Urothelium cell line (cell line): ENCODE results near the gene PDGFC.

ENCODE experiments used
- DNase-seq: peaks from one replicate; pipeline ENCODE4 v3.0.0; 2011; ENCODE audit warnings: low spot score, mixed read lengths
- FAIRE-seq: peaks from 2 replicates; lab custom pipeline; 2011; peaks lifted over from hg19 to GRCh38; lab: Jason Lieb, UNC

PDGFC gene

GRCh38 chr4:156838761-156839160 is 132.8 kb downstream of the PDGFC start:
- no peak for DNase-seq
- no peak for FAIRE-seq

- DNase-seq (no peak), FAIRE-seq (no peak)
Measured at GRCh38 chr4:156837625-156838345, 133.8 kb downstream of the PDGFC start.

- no peak for FAIRE-seq
Measured at GRCh38 chr4:156832886-156833285, 138.7 kb downstream of the PDGFC start.

DNA sequence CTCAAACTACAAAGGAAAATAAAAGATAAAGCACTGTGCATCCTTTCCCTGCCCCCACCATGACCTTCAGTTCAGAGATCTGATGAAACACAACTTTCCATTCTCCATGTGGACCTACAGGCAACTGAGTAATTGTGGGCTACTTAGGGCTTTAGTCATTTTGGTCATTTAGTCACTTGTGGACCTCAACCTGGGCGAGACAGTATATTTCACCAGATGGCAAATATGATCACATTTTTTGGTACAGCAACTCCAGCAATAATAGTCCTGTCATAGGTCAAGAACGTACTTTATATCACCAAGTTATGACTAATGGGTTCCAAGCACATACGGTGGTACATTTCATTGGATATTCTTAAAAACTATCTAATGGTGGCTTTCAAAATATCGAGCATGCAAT is 141.2 kb downstream of the PDGFC start:
- FAIRE-seq (no peak), DNase-seq (no peak)

More at GRCh38 chr4:156832886-156833285, 138.7 kb downstream of the PDGFC start:
- DNase-seq = no peak

- no peak for FAIRE-seq
- DNase-seq = no peak
Measured at GRCh38 chr4:156829201-156829873, 142.3 kb downstream of the PDGFC start.

DNA sequence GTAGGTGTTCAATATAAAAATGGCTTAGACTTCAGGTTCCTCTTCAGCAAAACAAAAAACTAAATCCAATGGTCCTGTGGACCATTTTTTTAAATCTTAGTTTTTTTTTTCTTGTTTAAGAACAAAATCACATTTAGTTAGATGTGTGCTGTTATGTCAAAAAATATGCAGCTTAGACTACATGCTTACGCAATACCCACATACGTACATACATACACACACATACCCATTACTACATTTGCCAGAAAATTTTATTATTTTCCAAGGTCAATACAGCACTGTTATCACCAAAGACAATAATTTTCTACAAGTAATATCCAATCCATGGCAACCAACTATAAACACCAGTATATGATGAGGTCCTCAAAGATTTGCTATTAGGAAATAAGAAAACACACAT is 144.1 kb downstream of the PDGFC start:
- no peak for FAIRE-seq
- no peak for DNase-seq

DNA sequence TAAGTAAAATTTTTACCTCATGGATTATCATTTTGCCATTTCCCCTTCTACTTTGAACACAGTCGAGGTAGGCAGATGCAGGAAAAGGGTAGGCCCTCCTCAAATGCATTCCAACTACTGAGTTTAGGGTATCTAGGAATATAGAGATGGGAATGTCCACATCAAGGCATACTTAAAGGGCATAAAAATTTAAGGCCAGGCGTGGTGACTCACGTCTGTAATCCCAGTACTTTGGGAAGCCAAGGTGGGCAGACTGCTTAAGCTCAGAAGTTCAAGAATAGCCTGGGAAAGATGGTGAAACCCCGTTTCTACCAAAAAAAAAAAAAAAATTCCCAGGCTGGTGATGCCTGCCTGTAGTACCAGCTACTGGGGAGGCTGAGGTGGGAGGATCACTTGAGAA is 146.5 kb downstream of the PDGFC start:
- FAIRE-seq (no peak), DNase-seq (no peak)

GRCh38 chr4:156824451-156825060 is 147.0 kb downstream of the PDGFC start:
- FAIRE-seq (no peak), DNase-seq (no peak)

DNA sequence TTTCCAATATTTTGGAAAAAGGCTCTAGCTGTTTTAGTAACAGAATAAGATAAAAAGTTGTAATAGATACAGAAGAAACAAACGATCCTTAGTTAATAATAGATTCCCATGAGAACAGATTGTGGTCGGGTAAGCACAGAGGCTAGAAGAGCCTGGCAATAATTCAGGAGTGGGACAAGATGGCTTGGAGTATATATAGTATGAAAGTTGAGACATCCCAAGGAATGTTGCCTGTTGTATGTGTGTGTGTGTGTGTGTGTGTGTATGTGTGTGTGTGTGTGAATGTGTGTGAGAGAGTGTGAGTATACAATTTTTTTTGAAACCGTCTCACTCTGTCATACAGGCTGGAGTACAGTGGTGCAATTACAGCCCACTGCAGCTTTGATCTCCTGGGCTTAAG is 150.7 kb downstream of the PDGFC start:
- no peak for FAIRE-seq
- no peak for DNase-seq

- DNase-seq (no peak), FAIRE-seq (no peak)
Measured at GRCh38 chr4:156816360-156816755, 155.2 kb downstream of the PDGFC start.

DNA sequence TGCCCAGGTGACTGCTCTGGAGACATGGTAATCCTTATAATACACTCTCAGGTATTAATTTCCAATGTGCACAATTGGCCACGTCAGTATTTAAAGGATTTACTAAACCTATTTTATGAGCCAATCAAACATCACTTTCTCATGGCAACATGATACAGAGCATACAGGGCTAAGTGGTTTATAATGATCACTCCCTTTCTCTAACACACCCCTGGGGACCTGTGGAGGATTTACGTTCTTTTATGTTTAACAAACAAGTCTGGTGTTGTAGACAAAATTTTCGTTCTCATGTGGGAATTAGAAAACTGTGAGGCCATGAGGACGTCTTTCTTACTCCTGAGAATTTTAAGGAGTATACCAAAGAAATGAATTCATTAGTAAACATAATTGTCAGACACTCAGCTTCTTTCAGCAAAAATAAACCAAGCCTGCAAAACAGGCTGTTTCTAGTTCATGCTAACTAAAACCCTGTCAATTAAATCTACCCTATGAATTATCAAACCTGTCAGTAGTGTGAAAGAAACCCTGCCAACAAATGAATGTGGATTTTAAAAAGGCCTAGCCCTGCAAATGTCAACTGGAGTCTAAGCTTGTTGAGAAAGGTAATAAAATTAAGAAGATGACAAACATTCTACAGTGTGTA is 155.8 kb downstream of the PDGFC start:
- DNase-seq (no peak), FAIRE-seq (no peak)

DNA sequence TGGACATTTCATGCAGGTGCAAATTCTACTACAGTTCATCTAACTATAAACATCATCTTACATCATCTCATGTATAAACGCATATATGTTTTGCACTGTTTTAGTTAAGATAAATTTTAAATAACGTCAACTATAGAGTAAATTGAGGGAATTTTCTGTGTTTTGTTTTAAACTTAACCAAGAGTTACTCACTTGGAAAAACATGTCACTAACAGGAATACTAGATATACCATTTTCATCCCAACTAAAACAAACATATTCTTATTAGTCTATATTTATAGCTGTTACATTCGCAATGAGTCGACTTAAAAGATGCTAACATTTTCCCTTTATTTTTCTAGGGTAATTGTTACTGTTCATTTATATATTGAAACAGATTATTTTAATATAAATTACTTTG is 159.6 kb downstream of the PDGFC start:
- DNase-seq (no peak), FAIRE-seq (no peak)

GRCh38 chr4:156811286-156811685 is 160.3 kb downstream of the PDGFC start:
- FAIRE-seq (no peak), DNase-seq (no peak)

- DNase-seq (no peak), FAIRE-seq (no peak)
Measured at GRCh38 chr4:156805696-156806095, 165.9 kb downstream of the PDGFC start.

GRCh38 chr4:156803056-156803455 is 168.5 kb downstream of the PDGFC start:
- no peak for DNase-seq
- no peak for FAIRE-seq

DNA sequence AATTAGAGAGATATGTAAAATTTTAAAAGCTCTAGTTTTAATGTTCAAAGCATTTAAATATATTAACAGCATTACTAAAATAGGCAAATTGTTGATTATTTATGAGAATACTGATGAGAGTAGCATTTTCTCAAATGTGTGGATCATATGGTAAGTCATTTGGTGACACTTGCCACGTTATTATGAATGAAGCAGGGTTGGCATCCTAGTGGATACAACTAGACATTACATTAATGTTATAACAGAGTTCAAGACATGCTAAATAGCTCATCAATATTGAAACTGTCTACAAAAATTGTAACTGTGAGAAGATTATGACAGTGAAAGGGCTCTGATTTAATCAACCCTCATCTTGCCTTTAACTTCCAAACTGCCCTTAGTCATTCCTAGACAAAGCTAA is 171.1 kb downstream of the PDGFC start:
- FAIRE-seq (no peak), DNase-seq (no peak)

DNA sequence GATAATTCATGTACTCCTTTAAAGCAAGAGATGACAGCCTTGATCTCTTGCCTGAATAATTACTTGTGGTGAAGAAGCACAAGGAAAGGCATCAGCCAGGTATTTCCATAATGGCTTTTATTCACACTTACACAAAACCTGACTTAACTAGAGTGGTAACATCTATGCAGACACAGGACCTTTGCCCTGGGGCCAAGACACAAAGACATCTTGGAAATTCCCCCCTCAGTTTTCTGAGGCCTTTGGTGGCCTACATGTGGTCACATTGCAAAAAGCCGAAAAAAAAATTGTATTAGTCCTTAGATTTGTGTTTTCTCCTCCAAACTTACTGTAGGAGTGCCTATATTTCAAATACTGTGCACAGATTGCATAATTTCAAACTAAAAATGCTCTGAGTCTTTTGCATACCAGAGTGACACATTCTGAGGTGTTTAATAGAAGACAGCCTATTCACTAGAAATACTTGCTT is 172.4 kb downstream of the PDGFC start:
- DNase-seq (no peak), FAIRE-seq (no peak)

GRCh38 chr4:156798438-156798837 is 173.2 kb downstream of the PDGFC start:
- DNase-seq = no peak
- FAIRE-seq = no peak

DNA sequence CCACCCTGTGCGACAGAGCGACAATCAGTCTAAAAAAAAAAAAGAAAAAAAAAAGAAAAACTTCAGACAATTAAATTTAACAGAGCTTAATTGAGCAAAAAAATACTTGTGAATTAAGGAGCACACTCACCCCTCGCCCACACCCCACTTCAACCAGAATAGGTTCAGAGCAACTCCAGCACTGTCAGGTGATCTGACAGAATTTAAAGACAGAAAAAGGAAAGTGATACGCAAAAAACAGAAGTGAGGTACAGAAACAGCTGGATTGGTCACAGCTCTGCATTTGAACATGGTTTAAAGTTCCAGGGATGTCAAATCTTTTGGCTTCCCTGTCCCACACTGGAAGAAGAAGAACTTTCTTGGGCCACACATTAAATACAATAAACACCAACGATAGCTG is 174.4 kb downstream of the PDGFC start:
- DNase-seq = no peak
- FAIRE-seq = no peak

DNA sequence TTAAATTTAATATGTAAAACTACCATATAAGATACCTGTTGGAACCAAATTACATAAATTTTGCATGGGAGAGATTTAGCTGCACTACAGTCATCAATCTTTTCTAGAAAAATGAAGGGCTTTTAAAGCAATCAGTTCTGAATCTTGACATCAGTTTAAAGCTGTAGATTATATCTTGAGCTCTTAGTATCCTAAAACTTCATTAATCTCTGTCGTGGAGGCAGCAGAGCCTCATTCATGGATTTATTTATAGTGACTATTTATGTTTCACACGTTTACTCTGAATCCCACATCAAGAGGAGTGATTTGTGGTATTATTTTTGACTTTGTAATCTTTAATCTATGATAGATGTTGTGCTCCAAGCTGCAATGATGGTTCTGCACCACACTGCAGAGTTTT is 175.9 kb downstream of the PDGFC start:
- FAIRE-seq (no peak), DNase-seq (no peak)

- FAIRE-seq (no peak), DNase-seq (no peak)
Measured at GRCh38 chr4:156794863-156795262, 176.7 kb downstream of the PDGFC start.
